Liver (tissue), 9 donors: Measurements from ENCODE around the gene EWSR1. TPM values are rescaled to one million over a fixed set of nuclear protein-coding genes. Genes with fewer than 3 reads are reported as not detected.

Experiments used
- DNase-seq: peaks from one replicate; pipeline ENCODE4 v3.0.0-alpha.2; 2017; ENCODE audit warnings: low spot score
- H3K27ac ChIP-seq, 2 donors: one replicate each; pipeline ENCODE4 v1.7.0; 2013; ENCODE audit warnings: inconsistent platforms in 2 of 2, low read length in 2 of 2, control low read depth in 1 of 2, low read depth in 1 of 2, mild to moderate bottlenecking in 1 of 2
- H3K27me3 ChIP-seq, 4 donors: one replicate each; pipeline versions ENCODE4 v1.6.1 to v1.7.0; 2013; ENCODE audit warnings: low read length in 3 of 4, inconsistent platforms in 1 of 4, mild to moderate bottlenecking in 1 of 4, moderate library complexity in 1 of 4; ENCODE audit not compliant: control insufficient read depth in 4 of 4, insufficient read depth in 4 of 4
- H3K36me3 ChIP-seq, 4 donors: one replicate each; pipeline versions ENCODE4 v1.6.1 to v1.7.0; 2013; ENCODE audit warnings: low read length in 3 of 4, mild to moderate bottlenecking in 3 of 4, low read depth in 1 of 4, moderate library complexity in 1 of 4; ENCODE audit not compliant: control insufficient read depth in 4 of 4, insufficient read depth in 3 of 4
- H3K4me1 ChIP-seq, 4 donors: one replicate each; pipeline versions ENCODE4 v1.6.1 to v1.7.0; 2013; ENCODE audit warnings: low read length in 3 of 4, mild to moderate bottlenecking in 3 of 4, moderate library complexity in 1 of 4; ENCODE audit not compliant: control insufficient read depth in 4 of 4, insufficient read depth in 4 of 4
- H3K4me3 ChIP-seq, 3 donors: one replicate each; pipeline versions ENCODE4 v1.6.1 to v1.7.0; 2013; ENCODE audit warnings: low read length in 3 of 3, control low read depth in 1 of 3, low read depth in 1 of 3, mild to moderate bottlenecking in 1 of 3
- H3K9ac ChIP-seq, 2 donors: one replicate each; pipeline ENCODE4 v1.7.0; 2013; ENCODE audit warnings: low read length in 2 of 2, mild to moderate bottlenecking in 2 of 2, moderate library complexity in 2 of 2, control low read depth in 1 of 2, low read depth in 1 of 2
- H3K9me3 ChIP-seq, 4 donors: one replicate each; pipeline versions ENCODE4 v1.6.1 to v1.7.0; 2013; ENCODE audit warnings: low read length in 3 of 4; ENCODE audit not compliant: control insufficient read depth in 4 of 4
- FOXA1 ChIP-seq: IDR thresholded peaks from 2 replicates; pipeline ENCODE4 v1.6.1; 2016; ENCODE audit warnings: antibody characterized with exemption
- GABPA ChIP-seq, 2 donors: IDR thresholded peaks in 1 of 2; conservative IDR thresholded peaks in 1 of 2; 2 replicates each; pipeline ENCODE4 v1.6.1; 2016; ENCODE audit warnings: antibody characterized with exemption in 2 of 2, mild to moderate bottlenecking in 1 of 2, moderate library complexity in 1 of 2
- HNF4A ChIP-seq, 2 donors: conservative IDR thresholded peaks; 2 replicates each; pipeline ENCODE4 v1.6.1; 2016; ENCODE audit warnings: antibody characterized with exemption in 2 of 2, mild to moderate bottlenecking in 2 of 2
- RAD21 ChIP-seq, 2 donors: IDR thresholded peaks; 2 replicates each; pipeline ENCODE4 v1.6.1; 2016; ENCODE audit warnings: antibody characterized with exemption in 2 of 2, mild to moderate bottlenecking in 2 of 2
- TAF1 ChIP-seq: conservative IDR thresholded peaks from 2 replicates; pipeline ENCODE4 v1.6.1; 2016; ENCODE audit warnings: antibody characterized with exemption, mild to moderate bottlenecking
- YY1 ChIP-seq: IDR thresholded peaks from 2 replicates; pipeline ENCODE4 v1.6.1; 2016; ENCODE audit warnings: antibody characterized with exemption, mild to moderate bottlenecking
- WGBS: extraction: QIAGEN DNeasy Blood & Tissue Kit; methylation state at CpG from one replicate; pipeline ENCODE4 v1.1.7; 2013; 5-methylcytosine and 5-hydroxymethylcytosine counted together
- polyA plus RNA-seq, 2 donors: library from polyadenylated mRNA; stranded (reverse) in 1 of 2; unstranded in 1 of 2; fragments of 200-250 nt in 1 of 2; fragments of >200 nt in 1 of 2; fragmentation: Nextera tagmentation in 1 of 2; extraction: Ambion mirVana in 1 of 2; gene quantifications; one replicate each; pipeline versions ENCODE4 v1.2.1 to v1.2.3, GENCODE V29; 2013 to 2015
- total RNA-seq, 2 donors: library from RNA; depleted of rRNA; stranded (reverse); fragments of >200 nt; gene quantifications; one replicate each; pipeline ENCODE4 v1.2.3, GENCODE V29; 2014
- TF ChIP-seq, protein P1 (sequence below): IDR thresholded peaks from 2 replicates; pipeline ENCODE4 v1.6.1; 2016; ENCODE audit warnings: antibody characterized with exemption
- TF ChIP-seq, protein P2 (sequence below): fragments of 150-350 bp; IDR thresholded peaks from 2 replicates; pipeline ENCODE4 v1.5.1; 2017; ENCODE audit warnings: improper control_type of control experiment, low read depth, low read length; ENCODE audit not compliant: missing input control
- TF ChIP-seq, protein P3 (sequence below): IDR thresholded peaks from 2 replicates; pipeline ENCODE4 v1.6.1; 2016; ENCODE audit warnings: antibody characterized with exemption, mild to moderate bottlenecking
- donor health status: healthy.
- donor health status: healthy.
- donor health status: healthy.
- donor health status: healthy.
- donor health status: healthy.

Gene EWSR1
- total and polyA plus RNA-seq, 4 donors: 64.8 to 134 (median 78.3) TPM

DNA sequence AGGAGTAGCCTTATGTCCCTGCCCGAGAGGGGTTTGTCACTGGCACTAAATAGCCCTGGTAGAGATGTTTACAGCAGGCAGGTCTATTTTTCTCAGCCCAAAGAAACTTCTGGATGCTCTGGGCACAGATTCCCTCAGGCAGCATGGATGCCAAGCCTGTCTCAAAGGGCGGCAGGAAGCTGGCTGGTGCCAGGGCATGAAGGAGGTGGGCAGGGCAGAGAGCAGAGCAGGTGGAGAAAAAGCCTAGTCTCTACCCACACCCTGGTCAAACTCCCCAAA lies 34.3 kb downstream of the EWSR1 start:
- Histone ChIP-seq H3K9me3 (no peaks in the 10 kb centered on the region), H3K36me3 (peaks cover 10 to 33% (median 24%) of the 10 kb centered on the region in 4 donors), H3K27me3 (no peaks in the 10 kb centered on the region), H3K27ac (peak overlapping the region in 1 of 2 donors; percentile 32), H3K4me3 (no peak overlapping the region), H3K4me1 (peaks cover 9 to 32% (median 24%) of the 10 kb centered on the region in 4 donors), H3K9ac (no peak overlapping the region)
- WGBS: 43% methylated on average over 2 of the region's 2 CpGs
- no peak for TF ChIP-seq YY1
- TF ChIP-seq, protein P1, sequence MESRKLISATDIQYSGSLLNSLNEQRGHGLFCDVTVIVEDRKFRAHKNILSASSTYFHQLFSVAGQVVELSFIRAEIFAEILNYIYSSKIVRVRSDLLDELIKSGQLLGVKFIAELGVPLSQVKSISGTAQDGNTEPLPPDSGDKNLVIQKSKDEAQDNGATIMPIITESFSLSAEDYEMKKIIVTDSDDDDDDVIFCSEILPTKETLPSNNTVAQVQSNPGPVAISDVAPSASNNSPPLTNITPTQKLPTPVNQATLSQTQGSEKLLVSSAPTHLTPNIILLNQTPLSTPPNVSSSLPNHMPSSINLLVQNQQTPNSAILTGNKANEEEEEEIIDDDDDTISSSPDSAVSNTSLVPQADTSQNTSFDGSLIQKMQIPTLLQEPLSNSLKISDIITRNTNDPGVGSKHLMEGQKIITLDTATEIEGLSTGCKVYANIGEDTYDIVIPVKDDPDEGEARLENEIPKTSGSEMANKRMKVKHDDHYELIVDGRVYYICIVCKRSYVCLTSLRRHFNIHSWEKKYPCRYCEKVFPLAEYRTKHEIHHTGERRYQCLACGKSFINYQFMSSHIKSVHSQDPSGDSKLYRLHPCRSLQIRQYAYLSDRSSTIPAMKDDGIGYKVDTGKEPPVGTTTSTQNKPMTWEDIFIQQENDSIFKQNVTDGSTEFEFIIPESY: no peak
- no peak for DNase-seq

DNA sequence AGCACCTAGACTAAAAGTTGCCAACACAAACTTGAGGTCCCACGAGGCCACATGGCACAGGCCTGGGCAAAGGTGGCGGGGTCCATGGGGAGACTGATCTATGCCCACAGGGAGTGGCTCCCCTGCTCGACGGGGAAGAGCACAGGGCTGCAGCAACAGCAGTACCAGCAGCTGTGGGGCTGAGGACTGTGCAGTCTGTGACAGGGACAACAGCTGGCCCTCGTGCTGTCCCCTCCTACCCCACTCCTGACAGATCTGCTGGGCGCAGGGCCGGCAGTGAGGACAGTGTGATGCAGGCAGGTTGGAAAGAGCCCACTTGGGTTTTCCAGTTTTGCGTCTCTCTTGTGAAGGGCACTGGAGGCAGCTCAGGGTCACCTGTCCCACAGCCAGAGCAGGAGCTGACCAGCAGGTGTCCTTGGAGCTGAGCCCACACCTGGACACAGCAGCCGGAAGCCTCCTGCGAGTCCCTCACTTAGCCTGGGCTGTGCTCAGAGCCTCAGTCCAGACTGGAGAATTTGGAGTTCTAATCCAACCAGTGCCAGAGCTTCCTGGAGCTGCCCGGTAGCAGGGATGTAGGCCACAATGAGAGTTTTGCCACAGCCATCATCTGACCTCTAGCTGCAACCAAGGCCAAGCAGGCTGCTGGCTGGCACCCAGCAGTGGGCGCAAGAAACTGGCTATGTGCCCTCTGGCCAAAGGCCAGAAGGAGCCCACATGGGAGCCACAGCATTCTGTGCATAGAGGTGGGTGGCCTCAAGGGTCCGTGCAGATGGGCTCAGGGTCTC lies 34.8 kb downstream of the EWSR1 start:
- Histone ChIP-seq H3K9me3 (no peaks in the 10 kb centered on the region), H3K27ac (peak overlapping the region; percentile 32 to 43), H3K36me3 (peaks cover 6 to 28% (median 19%) of the 10 kb centered on the region in 4 donors), H3K27me3 (no peaks in the 10 kb centered on the region), H3K4me1 (peaks cover 10 to 37% (median 29%) of the 10 kb centered on the region in 4 donors), H3K4me3 (no peak overlapping the region), H3K9ac (no peak overlapping the region)
- WGBS: 31% methylated on average over 13 of the region's 13 CpGs
- DNase-seq: no peak
- TF ChIP-seq RAD21 (IDR thresholded peaks at IDR 0.05) (peak; percentile 10 to 33), GABPA (IDR thresholded peaks at IDR 0.05 in 1 of 2, conservative IDR thresholded peaks at IDR 0.05 in 1 of 2) (no peak)
- TF ChIP-seq, protein P2, sequence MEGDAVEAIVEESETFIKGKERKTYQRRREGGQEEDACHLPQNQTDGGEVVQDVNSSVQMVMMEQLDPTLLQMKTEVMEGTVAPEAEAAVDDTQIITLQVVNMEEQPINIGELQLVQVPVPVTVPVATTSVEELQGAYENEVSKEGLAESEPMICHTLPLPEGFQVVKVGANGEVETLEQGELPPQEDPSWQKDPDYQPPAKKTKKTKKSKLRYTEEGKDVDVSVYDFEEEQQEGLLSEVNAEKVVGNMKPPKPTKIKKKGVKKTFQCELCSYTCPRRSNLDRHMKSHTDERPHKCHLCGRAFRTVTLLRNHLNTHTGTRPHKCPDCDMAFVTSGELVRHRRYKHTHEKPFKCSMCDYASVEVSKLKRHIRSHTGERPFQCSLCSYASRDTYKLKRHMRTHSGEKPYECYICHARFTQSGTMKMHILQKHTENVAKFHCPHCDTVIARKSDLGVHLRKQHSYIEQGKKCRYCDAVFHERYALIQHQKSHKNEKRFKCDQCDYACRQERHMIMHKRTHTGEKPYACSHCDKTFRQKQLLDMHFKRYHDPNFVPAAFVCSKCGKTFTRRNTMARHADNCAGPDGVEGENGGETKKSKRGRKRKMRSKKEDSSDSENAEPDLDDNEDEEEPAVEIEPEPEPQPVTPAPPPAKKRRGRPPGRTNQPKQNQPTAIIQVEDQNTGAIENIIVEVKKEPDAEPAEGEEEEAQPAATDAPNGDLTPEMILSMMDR: peak; percentile 25

DNA sequence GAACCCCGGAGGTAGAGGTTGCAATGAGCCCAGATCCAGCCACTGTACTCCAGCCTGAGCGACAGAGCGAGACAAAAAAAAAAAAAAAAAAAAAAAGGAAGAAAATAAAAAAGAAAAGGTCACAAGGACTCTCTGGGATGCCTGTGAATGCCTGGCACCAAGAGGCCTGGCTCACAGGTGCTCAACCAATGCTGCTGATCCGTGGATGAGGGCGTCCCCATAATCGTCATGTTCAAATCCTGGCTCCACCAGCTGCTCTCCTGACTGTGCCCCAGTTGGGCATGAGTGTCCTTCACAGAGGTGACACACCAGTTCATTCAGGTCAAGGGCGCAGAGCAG lies 37.7 kb downstream of the EWSR1 start:
- DNase-seq: no peak
- TF ChIP-seq YY1 (no peak), HNF4A (conservative IDR thresholded peaks at IDR 0.05) (no peak), TAF1 (no peak), FOXA1 (no peak), GABPA (IDR thresholded peaks at IDR 0.05 in 1 of 2, conservative IDR thresholded peaks at IDR 0.05 in 1 of 2) (no peak)
- TF ChIP-seq, protein P2: no peak
- TF ChIP-seq, protein P3, sequence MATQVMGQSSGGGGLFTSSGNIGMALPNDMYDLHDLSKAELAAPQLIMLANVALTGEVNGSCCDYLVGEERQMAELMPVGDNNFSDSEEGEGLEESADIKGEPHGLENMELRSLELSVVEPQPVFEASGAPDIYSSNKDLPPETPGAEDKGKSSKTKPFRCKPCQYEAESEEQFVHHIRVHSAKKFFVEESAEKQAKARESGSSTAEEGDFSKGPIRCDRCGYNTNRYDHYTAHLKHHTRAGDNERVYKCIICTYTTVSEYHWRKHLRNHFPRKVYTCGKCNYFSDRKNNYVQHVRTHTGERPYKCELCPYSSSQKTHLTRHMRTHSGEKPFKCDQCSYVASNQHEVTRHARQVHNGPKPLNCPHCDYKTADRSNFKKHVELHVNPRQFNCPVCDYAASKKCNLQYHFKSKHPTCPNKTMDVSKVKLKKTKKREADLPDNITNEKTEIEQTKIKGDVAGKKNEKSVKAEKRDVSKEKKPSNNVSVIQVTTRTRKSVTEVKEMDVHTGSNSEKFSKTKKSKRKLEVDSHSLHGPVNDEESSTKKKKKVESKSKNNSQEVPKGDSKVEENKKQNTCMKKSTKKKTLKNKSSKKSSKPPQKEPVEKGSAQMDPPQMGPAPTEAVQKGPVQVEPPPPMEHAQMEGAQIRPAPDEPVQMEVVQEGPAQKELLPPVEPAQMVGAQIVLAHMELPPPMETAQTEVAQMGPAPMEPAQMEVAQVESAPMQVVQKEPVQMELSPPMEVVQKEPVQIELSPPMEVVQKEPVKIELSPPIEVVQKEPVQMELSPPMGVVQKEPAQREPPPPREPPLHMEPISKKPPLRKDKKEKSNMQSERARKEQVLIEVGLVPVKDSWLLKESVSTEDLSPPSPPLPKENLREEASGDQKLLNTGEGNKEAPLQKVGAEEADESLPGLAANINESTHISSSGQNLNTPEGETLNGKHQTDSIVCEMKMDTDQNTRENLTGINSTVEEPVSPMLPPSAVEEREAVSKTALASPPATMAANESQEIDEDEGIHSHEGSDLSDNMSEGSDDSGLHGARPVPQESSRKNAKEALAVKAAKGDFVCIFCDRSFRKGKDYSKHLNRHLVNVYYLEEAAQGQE: no peak
- H3K9me3 ChIP-seq: no peaks in the 10 kb centered on the region
- no peak overlapping the region for H3K9ac ChIP-seq
- H3K36me3 ChIP-seq: peaks cover 0 to 3% (median under 1%) of the 10 kb centered on the region in 4 donors
- H3K27me3 ChIP-seq: no peaks in the 10 kb centered on the region
- no peak overlapping the region for H3K27ac ChIP-seq
- WGBS: 52% methylated on average over 7 of the region's 7 CpGs
- H3K4me3 ChIP-seq: no peak overlapping the region
- H3K4me1 ChIP-seq: peaks cover 19 to 59% (median 37%) of the 10 kb centered on the region in 4 donors
